PFSK-1 (cell line): ENCODE data around the gene ALDH8A1.

Experiments used
- FOXP2 ChIP-seq: optimal IDR thresholded peaks from 2 replicates; pipeline ENCODE3; 2011; ENCODE audit warnings: borderline replicate concordance, control low read depth, inconsistent platforms; ENCODE audit not compliant: insufficient read depth; ENCODE audit errors: extremely low read length, extremely low read depth
- POLR2AphosphoS5 ChIP-seq: IDR thresholded peaks from 2 replicates; pipeline ENCODE4 v1.6.1; 2012; ENCODE audit warnings: low read depth, mild to moderate bottlenecking, control low read depth, low read length, moderate library complexity
- SIN3A ChIP-seq: IDR thresholded peaks from 2 replicates; pipeline ENCODE4 v1.6.1; 2012; ENCODE audit warnings: mild to moderate bottlenecking, low read length, moderate library complexity, borderline replicate concordance; ENCODE audit not compliant: insufficient read depth
- TAF1 ChIP-seq: IDR thresholded peaks from 2 replicates; pipeline ENCODE4 v1.6.1; 2012; ENCODE audit warnings: low read length, control low read depth, borderline replicate concordance; ENCODE audit not compliant: insufficient read depth
- TF ChIP-seq, protein P1 (sequence below), 2 experiments: IDR thresholded peaks; 2 replicates each; pipeline versions ENCODE4 v1.6.1 to v1.8.0; 2011 to 2012; ENCODE audit warnings: low read depth in 2 of 2, low read length in 2 of 2, control low read depth in 1 of 2, inconsistent platforms in 1 of 2, mild to moderate bottlenecking in 1 of 2, moderate library complexity in 1 of 2; ENCODE audit not compliant: insufficient read depth in 1 of 2

- TF ChIP-seq POLR2AphosphoS5 (no peak), TAF1 (no peak), SIN3A (no peak), FOXP2 (no peak)
- TF ChIP-seq, protein P1, sequence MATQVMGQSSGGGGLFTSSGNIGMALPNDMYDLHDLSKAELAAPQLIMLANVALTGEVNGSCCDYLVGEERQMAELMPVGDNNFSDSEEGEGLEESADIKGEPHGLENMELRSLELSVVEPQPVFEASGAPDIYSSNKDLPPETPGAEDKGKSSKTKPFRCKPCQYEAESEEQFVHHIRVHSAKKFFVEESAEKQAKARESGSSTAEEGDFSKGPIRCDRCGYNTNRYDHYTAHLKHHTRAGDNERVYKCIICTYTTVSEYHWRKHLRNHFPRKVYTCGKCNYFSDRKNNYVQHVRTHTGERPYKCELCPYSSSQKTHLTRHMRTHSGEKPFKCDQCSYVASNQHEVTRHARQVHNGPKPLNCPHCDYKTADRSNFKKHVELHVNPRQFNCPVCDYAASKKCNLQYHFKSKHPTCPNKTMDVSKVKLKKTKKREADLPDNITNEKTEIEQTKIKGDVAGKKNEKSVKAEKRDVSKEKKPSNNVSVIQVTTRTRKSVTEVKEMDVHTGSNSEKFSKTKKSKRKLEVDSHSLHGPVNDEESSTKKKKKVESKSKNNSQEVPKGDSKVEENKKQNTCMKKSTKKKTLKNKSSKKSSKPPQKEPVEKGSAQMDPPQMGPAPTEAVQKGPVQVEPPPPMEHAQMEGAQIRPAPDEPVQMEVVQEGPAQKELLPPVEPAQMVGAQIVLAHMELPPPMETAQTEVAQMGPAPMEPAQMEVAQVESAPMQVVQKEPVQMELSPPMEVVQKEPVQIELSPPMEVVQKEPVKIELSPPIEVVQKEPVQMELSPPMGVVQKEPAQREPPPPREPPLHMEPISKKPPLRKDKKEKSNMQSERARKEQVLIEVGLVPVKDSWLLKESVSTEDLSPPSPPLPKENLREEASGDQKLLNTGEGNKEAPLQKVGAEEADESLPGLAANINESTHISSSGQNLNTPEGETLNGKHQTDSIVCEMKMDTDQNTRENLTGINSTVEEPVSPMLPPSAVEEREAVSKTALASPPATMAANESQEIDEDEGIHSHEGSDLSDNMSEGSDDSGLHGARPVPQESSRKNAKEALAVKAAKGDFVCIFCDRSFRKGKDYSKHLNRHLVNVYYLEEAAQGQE (IDR thresholded peaks at IDR 0.05; ENCODE audit: insufficient read depth in 1 of 2, low read depth in 2 of 2, low read length in 2 of 2): no peak
Observed at GRCh38 chr6:134995536-134995935, 45.6 kb upstream of the ALDH8A1 start.
